Stimulated activated naive CD4-positive, alpha-beta T cell (primary cell): ENCODE results near the gene FCHSD2.

Source experiments
- DNase-seq, 6 experiments: peaks; one replicate each; lab custom pipeline; 2025; lab: John Stamatoyannopoulos, UW

FCHSD2 gene

GRCh38 chr11:73172992-73173656 lies 31.0 kb upstream of the FCHSD2 start:
- DNase-seq = no peak

- DNase-seq = no peak
These were observed 29.5 kb upstream of the FCHSD2 start for GRCh38 chr11:73171436-73172161.

GRCh38 chr11:73170140-73170539 lies 28.0 kb upstream of the FCHSD2 start:
- DNase-seq = no peak

GRCh38 chr11:73168925-73169579 lies 26.9 kb upstream of the FCHSD2 start:
- DNase-seq = no peak

- DNase-seq = no peak
These were observed 25.3 kb upstream of the FCHSD2 start for GRCh38 chr11:73167363-73167954.

GRCh38 chr11:73164803-73165540 lies 22.9 kb upstream of the FCHSD2 start:
- no peak for DNase-seq

- no peak for DNase-seq
These were observed 21.6 kb upstream of the FCHSD2 start for GRCh38 chr11:73163638-73164174.

GRCh38 chr11:73162196-73162740 lies 20.1 kb upstream of the FCHSD2 start:
- no peak for DNase-seq

- DNase-seq = no peak
These were observed 18.1 kb upstream of the FCHSD2 start for GRCh38 chr11:73160005-73160760.

- no peak for DNase-seq
These were observed 17.2 kb upstream of the FCHSD2 start for GRCh38 chr11:73159297-73159696.

- no peak for DNase-seq
These were observed 16.4 kb upstream of the FCHSD2 start for GRCh38 chr11:73158356-73159051.

- no peak for DNase-seq
These were observed 15.2 kb upstream of the FCHSD2 start for GRCh38 chr11:73157101-73158010.

- no peak for DNase-seq
These were observed 14.6 kb upstream of the FCHSD2 start for GRCh38 chr11:73156686-73157085.

- no peak for DNase-seq
These were observed 14.0 kb upstream of the FCHSD2 start for GRCh38 chr11:73156114-73156513.

GRCh38 chr11:73155102-73155501 lies 13.0 kb upstream of the FCHSD2 start:
- DNase-seq = no peak

GRCh38 chr11:73154178-73154577 lies 12.1 kb upstream of the FCHSD2 start:
- DNase-seq = peak in 2 of 6 experiments; percentile 10 to 33

GRCh38 chr11:73152861-73153483 lies 10.9 kb upstream of the FCHSD2 start:
- peak in 3 of 6 experiments; percentile 16 to 48 (median 33) for DNase-seq

GRCh38 chr11:73152086-73152853 lies 10.2 kb upstream of the FCHSD2 start:
- DNase-seq = no peak
